Inflammatory macrophage (primary cell): ENCODE measurements around the gene KCNAB1.

Source experiments
- DNase-seq, 2 donors: peaks; one replicate each; pipeline ENCODE4 v3.0.0-alpha.2; 2020 to 2022

KCNAB1 gene

DNA sequence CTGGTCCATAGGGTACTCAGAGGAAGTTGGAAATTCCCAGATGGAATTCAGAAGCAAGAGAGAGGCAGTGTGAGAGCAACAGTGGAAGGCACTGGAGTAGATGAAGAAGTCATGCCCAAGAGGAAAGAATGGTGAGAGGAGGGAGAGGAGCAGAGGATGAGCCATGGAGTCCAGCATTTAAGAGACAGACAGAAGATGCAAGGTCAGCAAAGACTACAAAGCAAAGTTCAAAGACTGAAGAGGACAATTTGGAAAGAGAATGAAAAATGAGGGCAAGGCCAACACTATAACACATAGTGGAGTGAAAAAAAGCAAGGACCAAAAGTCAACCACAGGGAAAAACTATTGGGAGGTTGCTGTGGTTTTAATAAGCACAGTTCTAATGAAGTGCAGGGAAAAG is 255.8 kb downstream of the KCNAB1 start:
- DNase-seq: no peak

DNA sequence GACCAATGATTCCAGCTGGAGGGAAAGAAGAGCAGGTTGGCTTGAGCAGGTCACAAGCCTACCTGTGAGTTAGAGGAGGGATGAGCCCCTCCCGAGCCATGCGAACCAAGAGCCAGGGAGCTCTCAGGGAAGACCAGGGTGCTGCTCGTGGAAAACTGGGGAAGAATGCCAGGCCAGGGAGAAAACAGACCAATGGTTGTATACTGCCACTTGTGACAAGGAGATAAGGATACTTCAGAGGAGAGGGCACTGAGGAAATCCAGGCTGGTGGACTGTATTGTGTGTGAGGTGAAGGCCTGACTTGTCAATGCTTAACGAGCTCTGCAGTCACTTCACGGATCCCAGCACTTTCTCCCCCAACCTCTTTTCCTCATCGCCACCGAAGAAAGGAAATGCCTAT is 256.9 kb downstream of the KCNAB1 start:
- DNase-seq: no peak

DNA sequence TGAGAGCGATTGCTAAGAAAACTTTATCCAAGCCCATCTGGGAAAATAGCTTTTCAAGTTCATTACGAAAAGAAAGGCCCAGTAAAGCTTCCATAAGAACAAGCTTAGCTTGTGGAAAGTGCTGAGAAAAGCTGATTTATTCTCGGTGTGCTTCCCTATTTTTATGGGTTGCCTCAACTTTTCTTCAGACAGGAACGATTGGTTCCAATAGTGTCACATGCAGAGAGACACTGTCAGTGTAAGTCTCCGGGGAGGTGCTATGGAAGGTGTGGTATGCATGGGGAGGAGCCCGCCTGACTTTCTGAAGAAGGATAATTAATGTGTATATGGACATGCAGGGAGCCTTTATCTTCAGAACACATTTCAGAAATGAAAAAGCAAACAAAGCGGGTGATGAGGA is 257.3 kb downstream of the KCNAB1 start:
- DNase-seq: no peak

DNA sequence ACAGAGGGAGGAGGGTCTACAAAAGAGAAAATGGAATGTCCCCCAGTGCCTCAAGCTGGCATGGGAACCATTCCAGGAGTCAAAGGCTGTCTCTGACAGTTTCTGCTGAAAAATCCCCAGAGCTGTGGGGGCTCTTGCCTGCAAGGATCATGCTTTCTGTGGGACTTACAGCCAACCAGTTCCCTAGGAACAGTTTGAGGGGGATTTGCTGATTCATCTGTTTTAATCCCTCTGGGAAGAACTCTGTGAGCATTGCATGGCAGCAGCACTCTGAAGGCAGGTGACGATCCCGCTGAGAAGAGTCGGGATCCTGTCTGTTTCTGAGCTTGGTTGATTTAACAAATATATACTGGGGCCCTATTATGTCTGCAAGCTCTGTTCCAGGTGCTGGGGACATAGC is 258.5 kb downstream of the KCNAB1 start:
- DNase-seq: no peak

DNA sequence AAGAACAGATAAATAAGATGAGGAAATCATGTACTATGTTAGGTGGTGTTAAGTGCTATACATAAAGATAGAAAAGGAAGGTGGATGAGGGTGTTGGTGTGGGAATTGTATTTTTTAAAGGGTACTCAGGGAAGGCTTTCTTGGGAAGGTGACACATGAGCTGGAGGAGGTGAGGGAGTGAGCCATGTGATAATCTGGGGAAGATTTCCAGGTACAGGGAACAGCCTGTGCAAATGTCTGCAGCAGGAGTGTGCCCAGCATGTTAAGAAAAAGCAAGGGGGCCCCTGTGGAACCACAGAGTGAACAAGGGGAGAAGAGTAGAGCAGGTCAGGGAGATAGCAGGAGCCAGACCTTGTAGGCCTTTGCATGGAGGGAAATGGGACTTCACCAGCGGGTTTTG is 258.9 kb downstream of the KCNAB1 start:
- DNase-seq: no peak

DNA sequence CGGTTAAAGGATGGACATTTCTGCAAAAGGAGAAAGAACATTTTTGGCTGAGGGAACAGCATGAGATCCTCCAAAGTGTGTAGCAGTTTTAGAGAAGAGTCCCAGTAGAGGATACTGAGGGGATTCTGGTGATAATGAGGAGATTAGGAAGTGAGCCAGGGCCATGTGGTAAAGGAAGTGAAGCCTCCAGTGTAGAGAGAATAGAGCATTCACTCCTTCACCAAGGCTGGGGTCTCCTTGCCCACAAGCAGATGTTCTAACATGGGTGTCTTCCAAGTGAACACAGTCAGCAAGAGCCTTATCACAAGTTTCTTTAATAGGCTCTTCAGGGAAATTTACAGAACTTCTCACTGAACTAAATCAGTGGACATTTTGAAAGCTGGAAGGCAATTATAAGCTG is 260.9 kb downstream of the KCNAB1 start:
- no peak for DNase-seq

DNA sequence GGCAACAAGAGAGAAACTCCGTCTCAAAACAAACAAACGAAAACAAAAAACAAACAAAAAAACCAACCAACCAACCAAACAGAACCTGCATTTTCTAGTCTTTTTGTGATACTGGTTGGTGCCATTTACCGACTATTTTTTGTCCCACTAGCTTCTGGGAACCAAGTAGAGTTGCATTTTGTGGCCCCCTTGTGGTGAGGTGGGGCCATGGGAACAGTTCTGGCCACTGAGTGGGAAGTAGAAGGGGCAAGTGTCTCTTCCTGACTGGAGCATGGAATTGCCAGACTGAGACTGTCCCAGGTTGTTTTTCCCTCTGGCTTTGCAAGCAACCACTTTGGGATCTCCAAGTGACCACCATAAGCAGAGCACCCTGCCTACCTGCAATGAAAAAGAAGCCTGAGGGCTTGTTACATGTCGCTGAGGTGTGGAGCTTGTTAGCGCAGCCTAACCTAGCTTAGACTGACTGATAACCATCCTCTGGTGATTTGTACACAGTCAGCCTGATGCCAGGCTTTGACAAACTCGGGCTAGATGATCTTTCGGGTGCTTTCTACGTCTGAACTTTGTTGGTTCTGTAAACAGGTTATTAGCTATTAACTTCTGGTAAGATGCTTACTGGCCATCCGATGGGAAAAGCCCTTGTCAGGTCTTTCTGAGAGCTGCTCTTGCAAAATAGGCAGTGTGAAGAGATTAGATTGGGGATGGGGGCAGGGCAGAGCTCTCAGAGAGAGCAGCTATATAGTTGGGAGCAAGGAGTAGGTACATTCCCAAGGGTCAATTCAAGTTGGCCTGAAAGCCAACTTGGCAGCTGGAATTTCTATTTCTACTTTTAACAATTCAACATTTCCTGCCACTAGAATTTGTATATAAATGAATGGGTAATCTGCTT is 262.3 kb downstream of the KCNAB1 start:
- DNase-seq: peak; percentile 61 to 67

DNA sequence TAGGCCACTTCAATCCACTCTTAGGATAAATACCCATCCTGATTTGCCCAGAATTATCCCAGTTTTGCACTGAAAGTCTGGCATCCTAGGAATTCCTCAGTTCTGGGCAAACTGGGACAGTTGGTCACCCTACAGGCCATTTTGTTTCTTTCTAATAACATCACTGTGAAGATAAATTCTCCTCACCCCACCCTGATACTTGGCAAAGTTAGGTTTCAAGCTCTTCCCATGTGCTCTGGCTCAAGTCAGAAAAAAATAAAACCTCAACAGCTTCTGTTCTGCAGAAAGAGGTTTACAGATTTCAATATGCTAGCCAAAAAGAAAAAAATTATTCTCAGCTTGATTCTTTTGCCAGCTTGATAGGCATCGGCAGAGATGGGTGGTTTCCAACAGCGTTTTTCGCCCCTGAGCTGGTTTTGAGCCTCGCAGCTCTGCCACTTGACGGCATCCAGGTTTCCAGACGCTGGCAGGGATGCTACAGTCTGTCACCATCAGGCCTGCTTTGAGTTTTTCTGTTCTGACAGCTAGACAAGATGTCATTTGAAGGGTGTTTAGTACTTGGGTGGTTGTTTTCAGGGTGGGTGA is 263.2 kb downstream of the KCNAB1 start:
- DNase-seq: no peak

DNA sequence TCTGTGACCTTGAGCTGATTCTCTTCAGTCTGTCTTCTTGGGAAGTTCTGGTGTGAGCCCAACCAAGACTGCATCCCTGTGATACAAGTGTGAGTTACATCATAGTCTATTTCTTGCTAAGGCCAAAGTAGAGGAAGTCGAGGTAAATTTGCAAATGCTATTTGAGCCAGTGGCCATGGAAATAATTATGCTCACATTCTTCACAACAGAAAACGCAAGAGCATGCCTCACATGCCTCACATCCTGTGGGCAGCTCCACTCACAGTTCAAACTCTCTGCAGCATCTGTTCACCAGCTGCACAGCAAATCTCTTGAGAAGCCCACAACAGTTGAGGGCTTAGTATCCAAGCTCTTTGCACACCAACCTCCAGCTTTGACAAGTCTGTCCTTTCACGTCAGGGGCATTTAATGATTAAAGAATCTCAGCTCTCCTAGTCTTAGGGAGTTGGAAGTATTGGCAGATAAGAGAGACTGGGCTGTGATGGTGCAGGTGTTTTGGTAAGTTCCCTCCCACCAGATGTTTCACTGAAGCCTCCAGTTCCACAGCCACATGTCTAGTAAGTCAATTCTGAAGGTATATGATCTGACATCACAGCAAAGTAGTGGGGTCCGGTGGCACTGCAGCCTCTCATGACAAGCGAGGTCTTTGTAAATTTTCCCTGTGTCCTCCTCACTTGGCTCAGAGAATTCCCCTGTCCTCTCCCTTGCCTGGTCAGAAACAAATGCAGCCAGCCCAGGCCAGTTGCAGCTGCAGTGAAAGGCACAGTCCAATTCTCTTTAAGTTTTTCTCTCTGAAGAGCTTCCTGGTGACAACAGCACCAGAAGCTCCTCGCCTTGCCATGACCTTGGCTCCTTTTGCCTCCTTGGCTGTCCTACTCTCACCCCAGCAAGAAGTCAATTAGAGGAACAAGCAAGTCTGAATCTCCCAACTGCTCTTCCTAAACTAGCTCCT is 268.4 kb downstream of the KCNAB1 start:
- DNase-seq: peak; percentile 7 to 19

DNA sequence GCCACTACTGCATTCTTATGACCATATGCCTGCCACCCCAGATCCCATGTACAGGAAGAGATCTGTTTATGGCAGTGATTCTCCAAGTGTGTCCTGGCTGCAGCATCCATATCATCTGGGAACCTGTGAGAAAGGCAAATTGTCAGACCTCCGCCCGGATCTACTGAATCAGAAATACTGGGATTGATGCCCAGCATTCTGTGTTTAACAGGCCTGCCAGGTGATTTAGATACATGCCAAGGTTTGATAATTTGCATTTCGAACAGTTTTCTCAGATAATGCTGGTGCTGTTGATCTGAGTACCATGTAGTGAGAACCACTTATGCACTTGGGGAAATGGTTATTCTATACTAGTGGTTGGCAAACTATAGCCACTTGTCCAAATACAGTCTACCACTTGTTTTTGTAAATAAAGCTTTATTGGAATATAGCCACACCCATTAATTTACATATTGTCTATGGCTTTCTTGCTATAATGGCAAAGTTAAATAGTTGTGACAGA is 269.1 kb downstream of the KCNAB1 start:
- no peak for DNase-seq

DNA sequence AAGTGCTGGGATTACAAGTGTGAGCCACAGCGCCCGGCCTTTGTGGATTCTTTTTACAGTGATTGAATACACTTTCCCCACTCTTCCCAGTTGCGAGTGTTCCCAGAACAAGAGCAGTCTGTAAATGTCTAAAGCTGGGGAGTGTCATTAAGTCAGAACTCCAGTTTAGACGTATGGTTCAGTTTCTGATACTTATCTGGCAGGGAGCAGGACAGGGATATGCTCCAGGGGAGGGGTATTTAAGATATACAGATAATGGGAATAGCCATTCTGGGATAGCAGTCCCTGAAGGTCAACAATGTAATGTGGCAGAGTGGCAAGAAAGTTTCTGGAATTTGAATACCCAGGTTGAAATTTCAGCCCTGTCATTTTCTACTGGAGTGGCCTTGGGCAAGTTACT is 270.5 kb downstream of the KCNAB1 start:
- no peak for DNase-seq

DNA sequence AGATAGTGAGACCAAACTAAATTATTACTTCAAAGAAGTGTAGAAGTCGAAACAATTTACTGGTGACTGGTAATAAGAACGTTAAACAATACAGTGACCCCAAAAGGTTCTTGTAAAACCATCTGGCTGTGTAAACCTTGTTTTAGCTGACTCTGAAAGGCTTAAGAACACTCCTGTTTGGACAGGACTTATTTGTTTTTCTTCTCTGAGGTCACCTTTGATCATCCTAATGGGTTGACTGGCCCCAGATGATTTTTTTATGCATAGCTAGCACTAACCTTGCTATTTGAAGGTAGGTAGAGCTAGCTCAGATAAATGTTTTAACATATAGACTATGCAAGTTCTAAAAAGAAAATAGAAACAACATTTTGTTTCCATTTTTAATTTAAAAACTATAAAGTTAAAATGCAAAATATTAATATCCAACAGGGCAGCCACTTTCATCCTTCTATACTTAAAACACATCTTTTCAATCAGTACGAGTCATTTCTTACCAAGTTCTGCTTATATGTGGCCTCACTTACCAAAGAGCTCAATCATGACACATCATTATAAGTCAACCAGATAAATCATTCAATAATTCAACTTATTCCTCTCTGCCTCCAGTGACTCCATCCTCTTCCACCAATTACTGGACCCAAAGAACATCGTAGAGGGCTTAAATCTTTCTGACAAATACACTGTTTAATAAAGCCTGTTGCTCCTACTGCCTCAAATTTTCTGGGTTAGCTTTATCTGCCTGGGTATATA is 275.8 kb downstream of the KCNAB1 start:
- DNase-seq: no peak

DNA sequence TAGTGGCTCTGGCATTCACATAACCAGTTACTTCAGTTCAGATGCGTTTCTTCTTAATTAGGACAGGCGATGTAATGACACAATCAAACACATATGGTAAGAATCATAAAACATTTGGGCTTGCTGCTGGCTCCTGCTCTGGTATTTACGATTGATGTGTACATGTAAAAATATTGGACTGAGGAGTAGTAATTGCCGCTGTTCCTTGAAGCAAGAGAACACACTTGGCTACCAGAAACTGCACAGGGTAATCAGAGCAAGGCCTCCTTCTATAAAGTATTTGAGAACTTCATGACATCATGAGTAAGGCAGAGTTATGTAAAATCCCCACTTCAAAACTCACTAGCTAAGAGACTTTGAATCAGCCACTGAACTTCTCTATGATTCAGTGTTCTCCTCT is 276.5 kb downstream of the KCNAB1 start:
- DNase-seq: no peak

DNA sequence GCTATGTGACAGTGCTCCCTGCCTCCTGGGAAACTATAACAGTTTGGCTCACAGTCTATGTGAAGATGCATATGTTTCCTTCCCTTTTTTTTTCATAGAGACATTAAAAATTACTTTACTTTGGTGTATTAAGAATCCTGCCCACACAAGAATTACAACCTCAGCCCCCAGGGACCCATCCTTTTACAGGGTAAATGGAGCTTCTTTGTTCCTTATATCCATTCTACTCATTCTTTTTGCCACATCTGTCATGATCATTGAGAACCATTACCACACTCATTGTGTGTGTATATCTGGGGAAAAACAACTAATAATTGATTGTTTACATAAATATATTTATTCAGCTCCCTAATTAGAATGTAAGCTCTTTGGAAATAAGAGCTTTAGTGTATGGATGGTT is 277.2 kb downstream of the KCNAB1 start:
- no peak for DNase-seq

DNA sequence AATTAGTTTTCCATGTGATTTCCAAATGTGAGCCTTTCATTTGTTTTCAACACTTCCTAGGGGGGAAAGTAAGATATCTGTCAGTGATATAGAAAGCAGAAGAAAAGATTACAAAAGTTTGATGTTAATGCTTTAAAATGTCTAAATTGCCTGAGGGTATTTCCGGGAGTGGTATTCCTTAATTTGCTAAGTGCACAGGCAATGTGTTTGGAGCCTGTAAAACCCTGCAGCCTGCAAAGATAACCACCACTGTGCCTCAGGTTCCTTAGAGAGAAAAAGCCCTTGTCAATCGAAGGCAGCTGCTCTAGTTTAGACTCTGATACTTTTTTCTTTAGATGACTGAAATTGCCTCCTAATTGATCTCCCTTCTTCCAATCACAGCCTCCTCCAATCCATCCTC is 279.7 kb downstream of the KCNAB1 start:
- no peak for DNase-seq

DNA sequence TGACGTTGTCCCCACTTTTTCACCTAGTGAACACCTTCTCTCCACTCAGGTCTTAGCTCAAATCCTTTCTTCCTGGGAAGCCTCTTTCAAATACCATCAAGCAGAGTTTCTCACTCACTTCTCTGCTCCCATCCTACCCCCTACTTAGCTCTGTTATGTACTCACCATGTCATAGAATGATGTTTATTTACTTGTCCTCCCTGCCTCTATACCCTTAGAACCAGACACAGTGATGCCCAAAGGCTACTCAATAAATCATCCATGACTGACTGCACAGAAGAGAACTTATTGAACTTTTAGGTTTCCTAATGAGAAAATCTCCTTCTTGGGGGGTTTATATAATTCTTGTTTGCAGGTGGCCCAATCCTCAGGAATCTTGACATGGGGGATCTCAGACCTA is 280.4 kb downstream of the KCNAB1 start:
- DNase-seq: no peak

DNA sequence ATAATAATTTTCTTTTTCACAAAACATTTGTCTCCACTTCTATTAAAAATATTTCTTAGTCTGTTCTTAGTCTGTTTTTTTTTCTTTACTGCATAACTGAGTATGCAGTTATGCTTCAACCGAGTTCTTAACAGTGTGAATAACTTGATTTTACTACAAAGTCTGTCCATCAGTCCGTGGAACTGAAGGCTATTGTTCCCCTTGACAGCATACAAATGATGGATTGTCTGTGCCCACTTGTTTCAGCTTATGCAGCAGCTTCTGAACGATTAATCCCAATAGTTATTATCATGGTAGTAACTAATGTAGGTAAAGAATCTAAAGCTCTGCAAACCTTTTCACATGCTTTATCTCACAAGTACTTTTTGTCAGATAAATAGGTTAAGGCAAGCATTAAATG is 283.8 kb downstream of the KCNAB1 start:
- no peak for DNase-seq

DNA sequence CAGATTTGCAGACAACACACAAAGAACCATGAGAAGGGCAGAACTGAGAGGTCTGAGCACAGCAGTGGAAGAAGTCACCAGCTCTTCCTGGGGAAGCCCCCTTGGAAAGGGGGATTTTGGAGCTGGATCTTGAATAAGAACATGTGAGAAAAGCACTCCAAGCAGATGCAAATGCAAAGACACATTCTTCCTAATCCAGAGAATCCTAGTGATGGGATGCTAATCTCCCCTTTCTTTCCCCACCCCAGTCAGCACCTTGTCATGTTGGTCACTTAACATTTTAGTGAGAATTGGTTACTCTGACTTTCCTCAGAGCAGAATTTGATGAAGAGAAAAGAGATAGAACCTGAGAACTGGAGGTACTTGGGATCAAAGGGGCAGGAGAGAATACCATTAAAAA is 286.0 kb downstream of the KCNAB1 start:
- no peak for DNase-seq

DNA sequence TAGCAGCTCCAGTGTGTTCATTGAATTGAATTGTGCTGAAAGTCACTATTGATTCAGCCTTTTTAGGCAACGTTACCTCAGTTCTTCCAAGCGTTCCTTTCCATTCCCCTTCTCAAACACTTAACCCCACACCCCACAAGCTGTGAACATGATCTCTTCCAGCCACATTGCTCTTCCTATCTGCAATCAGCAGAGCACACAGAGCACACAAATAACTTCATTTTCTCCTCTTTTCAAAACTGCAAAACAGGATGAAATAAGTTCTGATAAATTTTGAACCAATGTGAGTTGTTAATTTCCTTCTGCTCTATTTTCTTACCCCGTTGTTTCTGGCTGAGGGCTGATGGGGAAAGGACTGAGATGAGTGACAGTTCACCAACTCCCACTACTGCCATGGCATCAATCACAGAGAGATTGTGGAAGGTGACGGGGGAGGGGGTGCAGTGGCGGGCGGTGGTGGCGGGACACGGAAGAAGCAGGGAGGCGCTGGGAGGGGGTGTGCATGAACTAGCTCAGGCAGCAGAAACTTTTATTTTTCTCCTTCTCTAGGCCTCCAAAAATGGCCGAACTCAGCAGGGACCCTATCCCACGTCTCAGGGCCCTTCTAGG is 287.3 kb downstream of the KCNAB1 start:
- no peak for DNase-seq

DNA sequence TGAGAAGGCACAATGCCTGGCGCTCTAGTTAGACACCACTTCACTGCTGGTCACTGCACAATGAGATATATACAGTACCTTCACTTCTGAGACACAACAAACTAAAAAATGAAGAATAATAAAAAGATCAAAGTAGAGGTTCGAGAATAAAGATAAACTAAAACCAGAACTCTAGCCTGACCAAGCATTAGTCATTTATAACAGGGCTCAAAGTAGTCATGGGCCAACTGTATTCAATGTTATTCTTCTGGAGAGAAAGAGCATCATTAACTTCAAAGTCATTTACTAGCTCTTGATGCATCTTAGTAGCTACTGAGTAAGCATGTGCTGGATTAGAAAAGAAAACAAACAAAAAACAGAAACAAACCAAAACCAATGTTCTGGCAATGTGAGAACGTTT is 289.3 kb downstream of the KCNAB1 start:
- no peak for DNase-seq

DNA sequence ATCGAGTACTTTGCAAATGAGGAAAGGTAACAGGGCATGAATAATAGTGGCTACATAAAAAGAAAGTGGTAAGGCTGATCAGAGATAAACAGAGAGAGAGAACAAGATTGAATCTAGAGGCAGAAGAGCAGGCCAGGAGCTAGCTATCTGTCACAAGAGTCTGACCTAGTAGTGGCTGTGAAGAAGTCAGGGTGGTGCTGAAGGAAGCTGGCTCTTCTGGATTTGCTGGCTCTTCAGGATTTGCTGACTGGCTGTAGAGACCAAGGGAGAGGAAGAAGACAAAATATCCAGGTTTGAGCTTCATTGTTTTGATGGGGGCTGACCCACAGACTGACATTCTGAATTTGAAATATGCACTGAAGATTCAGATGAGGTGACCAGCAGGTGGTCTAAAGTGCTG is 292.2 kb downstream of the KCNAB1 start:
- no peak for DNase-seq

DNA sequence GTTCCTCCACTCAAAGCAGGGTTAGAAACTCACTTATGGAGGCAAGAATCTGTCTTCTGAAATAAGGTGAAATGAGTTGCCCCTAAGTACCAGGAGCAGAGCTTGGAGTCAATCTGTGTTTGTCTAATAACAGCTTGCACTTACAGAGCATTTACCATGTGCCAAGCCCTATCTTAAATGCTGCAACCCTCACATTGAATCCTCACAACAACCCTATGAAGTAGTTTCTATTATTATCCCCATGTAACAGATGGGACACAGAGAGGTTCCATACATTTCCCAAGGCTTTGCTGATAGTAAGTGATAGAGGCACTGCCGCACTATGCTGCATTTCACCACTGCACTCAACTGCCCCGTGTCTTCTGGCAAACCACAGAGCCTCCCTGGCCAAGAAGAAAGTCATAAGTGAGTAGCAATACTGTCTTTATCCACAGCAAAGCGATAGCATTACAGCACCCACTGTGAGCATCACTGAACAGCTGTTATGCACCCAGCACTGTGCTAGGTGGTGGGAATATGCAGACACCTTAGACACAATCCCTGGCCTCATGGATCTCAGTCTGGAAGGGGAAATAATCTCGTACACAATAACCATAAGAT is 293.0 kb downstream of the KCNAB1 start:
- DNase-seq: no peak
